Activated gamma-delta T cell (primary cell): Measurements from ENCODE around the gene KCNJ11.
"Not testable (repeated sequence)": the region's sequence is repeated elsewhere in the genome, so short reads cannot be mapped to it uniquely, and the experiment has no call there.

Source experiments
- DNase-seq: peaks from one replicate; lab custom pipeline; 2025; lab: John Stamatoyannopoulos, UW
- total RNA-seq, 2 donors: gene quantifications; one replicate each; lab custom pipeline; 2026; lab: John Stamatoyannopoulos, UW

The KCNJ11 gene
- total RNA-seq: 0.31 to 1.1 reads per million in 2 donors

GRCh38 chr11:17388609-17389210 is at the start of gene KCNJ11:
KCNJ11 (minus strand) TSS chr11:17388659; CDS start chr11:17388091, 568 bp downstream.
- DNase-seq: no peak

GRCh38 chr11:17437366-17437765 is 48.9 kb upstream of the KCNJ11 start:
- DNase-seq: no peak

- no peak for DNase-seq
These were observed 45.6 kb upstream of the KCNJ11 start for GRCh38 chr11:17434108-17434507.

- DNase-seq: no peak
These were observed 43.5 kb upstream of the KCNJ11 start for GRCh38 chr11:17432002-17432401.

GRCh38 chr11:17431139-17431538 is 42.7 kb upstream of the KCNJ11 start:
- DNase-seq: no peak

GRCh38 chr11:17430616-17431015 is 42.2 kb upstream of the KCNJ11 start:
- DNase-seq: no peak

GRCh38 chr11:17428925-17429324 is 40.5 kb upstream of the KCNJ11 start:
- DNase-seq: no peak

GRCh38 chr11:17428261-17428660 is 39.8 kb upstream of the KCNJ11 start:
- DNase-seq: no peak

GRCh38 chr11:17426233-17426632 is 37.8 kb upstream of the KCNJ11 start:
- not testable (repeated sequence) for DNase-seq

- no peak for DNase-seq
These were observed 35.3 kb upstream of the KCNJ11 start for GRCh38 chr11:17423533-17424310.

GRCh38 chr11:17421781-17422180 is 33.3 kb upstream of the KCNJ11 start:
- DNase-seq: no peak

- DNase-seq: no peak
These were observed 30.1 kb upstream of the KCNJ11 start for GRCh38 chr11:17418444-17419081.

GRCh38 chr11:17416492-17416891 is 28.0 kb upstream of the KCNJ11 start:
- no peak for DNase-seq

- no peak for DNase-seq
These were observed 27.2 kb upstream of the KCNJ11 start for GRCh38 chr11:17415523-17416104.

- no peak for DNase-seq
These were observed 26.5 kb upstream of the KCNJ11 start for GRCh38 chr11:17414992-17415391.

GRCh38 chr11:17414317-17414737 is 25.9 kb upstream of the KCNJ11 start:
- DNase-seq: no peak

GRCh38 chr11:17413414-17414316 is 25.2 kb upstream of the KCNJ11 start:
- DNase-seq: no peak

GRCh38 chr11:17412488-17413180 is 24.2 kb upstream of the KCNJ11 start:
- DNase-seq: no peak

GRCh38 chr11:17411418-17411817 is 23.0 kb upstream of the KCNJ11 start:
- DNase-seq: no peak

GRCh38 chr11:17410606-17411379 is 22.3 kb upstream of the KCNJ11 start:
- DNase-seq: no peak
